ENCODE results near the gene HSD17B1. TPM values are rescaled to one million over a fixed set of nuclear protein-coding genes. Genes with fewer than 3 reads are reported as not detected.

Gene HSD17B1
- total RNA-seq, 1 experiment from 2014 or later: 1.5 TPM

DNA sequence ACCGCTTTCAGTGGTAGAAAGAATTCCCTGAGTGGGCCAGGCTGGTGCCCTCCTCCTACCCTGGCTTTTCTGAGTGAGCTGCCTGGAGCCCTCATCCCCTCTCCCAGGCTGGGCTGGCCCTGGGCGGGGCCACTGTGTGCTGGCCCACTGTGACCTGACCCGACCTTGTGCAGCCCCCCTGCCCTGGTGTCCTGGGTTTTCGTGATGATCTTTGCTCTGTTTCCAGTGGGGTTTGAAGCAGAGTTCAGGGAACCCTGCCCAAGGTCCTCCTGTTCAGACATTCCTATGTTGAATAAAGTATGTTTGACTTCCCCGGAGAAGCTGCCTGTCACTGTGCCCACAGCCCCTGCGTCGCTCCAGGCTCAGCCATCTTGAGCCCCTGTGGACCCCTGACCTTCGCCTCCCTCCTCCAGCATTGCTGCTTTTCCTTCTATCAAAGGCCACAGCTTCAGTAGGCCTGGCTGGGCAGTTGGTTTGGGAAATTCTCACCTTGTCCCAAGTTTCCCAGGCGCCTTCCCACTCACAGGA, 30.4 kb upstream of the HSD17B1 start:
- Histone ChIP-seq H2BK120ac (ENCODE audit: low read depth, low read length, poor library complexity, severe bottlenecking) (no peak overlapping the region), H2BK15ac (ENCODE audit: low read depth, low read length) (no peak overlapping the region), H3K4me2 (ENCODE audit: insufficient read depth, insufficient read length, low read length) (no peak overlapping the region), H3K23me2 (ENCODE audit: insufficient read length, low read depth, low read length, poor library complexity, severe bottlenecking) (no peaks in the 10 kb centered on the region), H3K79me1 (ENCODE audit: insufficient read depth, low read depth, low read length, poor library complexity, severe bottlenecking) (no peaks in the 10 kb centered on the region), H2AK5ac (ENCODE audit: insufficient read length, low read length) (no peak overlapping the region), H3K18ac (ENCODE audit: insufficient read length, low read depth, low read length) (no peak overlapping the region), H4K91ac (ENCODE audit: insufficient read length, low read depth, low read length) (no peak overlapping the region), H2BK20ac (ENCODE audit: low read depth, low read length, poor library complexity, severe bottlenecking) (no peak overlapping the region), H3K9ac (ENCODE audit: extremely low read depth, insufficient read length, low read length) (no peak overlapping the region), H3K14ac (ENCODE audit: insufficient read depth, low read length) (no peak overlapping the region), H3T11ph (ENCODE audit: low read length) (no peak overlapping the region), H2BK12ac (ENCODE audit: insufficient read length, low read depth, low read length) (no peak overlapping the region), H3K79me2 (ENCODE audit: insufficient read depth, low read length) (no peaks in the 10 kb centered on the region), H3K9me3 (ENCODE audit: control insufficient read depth, low read depth, low read length) (no peaks in the 10 kb centered on the region), H3K4ac (ENCODE audit: low read depth, low read length) (no peak overlapping the region), H4K20me1 (ENCODE audit: control insufficient read depth, insufficient read depth, insufficient read length) (no peaks in the 10 kb centered on the region), H3K4me1 (ENCODE audit: insufficient read depth, low read length) (peaks cover 11% of the 10 kb centered on the region; the same call in 1 of the 2 replicates), H2AFZ (ENCODE audit: low read length) (no peak overlapping the region), H3K56ac (ENCODE audit: insufficient read length, low read depth, low read length) (no peak overlapping the region), H2BK5ac (ENCODE audit: insufficient read length, low read length) (no peak overlapping the region), H4K8ac (replicated peaks; ENCODE audit: insufficient read length, low read depth, low read length) (no peak overlapping the region), H3K27me3 (ENCODE audit: insufficient read depth, low read length) (peaks cover 2% of the 10 kb centered on the region; the same call in 1 of the 2 replicates), H3K27ac (ENCODE audit: insufficient read length, low read depth, low read length) (no peak overlapping the region), H3K23ac (ENCODE audit: insufficient read length, low read depth, low read length) (no peak overlapping the region), H4K5ac (ENCODE audit: insufficient read length, low read depth, low read length) (no peak overlapping the region)
- peaks cover 9% of the 10 kb centered on the region for H3K27me3 Mint-ChIP-seq (ENCODE audit: low read depth)
- peaks cover 26 to 42% of the 10 kb centered on the region in 2 experiments for H3K4me1 Mint-ChIP-seq
- H3K4me3 Mint-ChIP-seq: no peak overlapping the region; a peak in 1 of 5 replicates
- WGBS (ENCODE audit: extremely low coverage, insufficient read length, low lambda C conversion rate): no CpG with 5 or more reads among the region's 9 CpGs
- no peaks in the 10 kb centered on the region for H3K9me3 Mint-ChIP-seq
- no peak overlapping the region for H3K27ac Mint-ChIP-seq
- TF ChIP-seq, protein P1, sequence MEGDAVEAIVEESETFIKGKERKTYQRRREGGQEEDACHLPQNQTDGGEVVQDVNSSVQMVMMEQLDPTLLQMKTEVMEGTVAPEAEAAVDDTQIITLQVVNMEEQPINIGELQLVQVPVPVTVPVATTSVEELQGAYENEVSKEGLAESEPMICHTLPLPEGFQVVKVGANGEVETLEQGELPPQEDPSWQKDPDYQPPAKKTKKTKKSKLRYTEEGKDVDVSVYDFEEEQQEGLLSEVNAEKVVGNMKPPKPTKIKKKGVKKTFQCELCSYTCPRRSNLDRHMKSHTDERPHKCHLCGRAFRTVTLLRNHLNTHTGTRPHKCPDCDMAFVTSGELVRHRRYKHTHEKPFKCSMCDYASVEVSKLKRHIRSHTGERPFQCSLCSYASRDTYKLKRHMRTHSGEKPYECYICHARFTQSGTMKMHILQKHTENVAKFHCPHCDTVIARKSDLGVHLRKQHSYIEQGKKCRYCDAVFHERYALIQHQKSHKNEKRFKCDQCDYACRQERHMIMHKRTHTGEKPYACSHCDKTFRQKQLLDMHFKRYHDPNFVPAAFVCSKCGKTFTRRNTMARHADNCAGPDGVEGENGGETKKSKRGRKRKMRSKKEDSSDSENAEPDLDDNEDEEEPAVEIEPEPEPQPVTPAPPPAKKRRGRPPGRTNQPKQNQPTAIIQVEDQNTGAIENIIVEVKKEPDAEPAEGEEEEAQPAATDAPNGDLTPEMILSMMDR (conservative IDR thresholded peaks at IDR 0.05): no peak
- peaks cover 0 to 30% (median 25%) of the 10 kb centered on the region in 3 experiments; a peak in 5 of 7 replicates for H3K36me3 Mint-ChIP-seq (ENCODE audit: insufficient read depth in 1 of 3, low read depth in 3 of 3)
- DNase-seq: peak; percentile 23
